Kasumi-1 (cell line): ENCODE results near the gene ZNF512B.
"Not testable (repeated sequence)": the region's sequence is repeated elsewhere in the genome, so short reads cannot be mapped to it uniquely, and the experiment has no call there.

Source experiments
- DNase-seq, 2 experiments: peaks; one replicate each; lab custom pipeline; 2025; lab: John Stamatoyannopoulos, UW

Gene ZNF512B, protein sequence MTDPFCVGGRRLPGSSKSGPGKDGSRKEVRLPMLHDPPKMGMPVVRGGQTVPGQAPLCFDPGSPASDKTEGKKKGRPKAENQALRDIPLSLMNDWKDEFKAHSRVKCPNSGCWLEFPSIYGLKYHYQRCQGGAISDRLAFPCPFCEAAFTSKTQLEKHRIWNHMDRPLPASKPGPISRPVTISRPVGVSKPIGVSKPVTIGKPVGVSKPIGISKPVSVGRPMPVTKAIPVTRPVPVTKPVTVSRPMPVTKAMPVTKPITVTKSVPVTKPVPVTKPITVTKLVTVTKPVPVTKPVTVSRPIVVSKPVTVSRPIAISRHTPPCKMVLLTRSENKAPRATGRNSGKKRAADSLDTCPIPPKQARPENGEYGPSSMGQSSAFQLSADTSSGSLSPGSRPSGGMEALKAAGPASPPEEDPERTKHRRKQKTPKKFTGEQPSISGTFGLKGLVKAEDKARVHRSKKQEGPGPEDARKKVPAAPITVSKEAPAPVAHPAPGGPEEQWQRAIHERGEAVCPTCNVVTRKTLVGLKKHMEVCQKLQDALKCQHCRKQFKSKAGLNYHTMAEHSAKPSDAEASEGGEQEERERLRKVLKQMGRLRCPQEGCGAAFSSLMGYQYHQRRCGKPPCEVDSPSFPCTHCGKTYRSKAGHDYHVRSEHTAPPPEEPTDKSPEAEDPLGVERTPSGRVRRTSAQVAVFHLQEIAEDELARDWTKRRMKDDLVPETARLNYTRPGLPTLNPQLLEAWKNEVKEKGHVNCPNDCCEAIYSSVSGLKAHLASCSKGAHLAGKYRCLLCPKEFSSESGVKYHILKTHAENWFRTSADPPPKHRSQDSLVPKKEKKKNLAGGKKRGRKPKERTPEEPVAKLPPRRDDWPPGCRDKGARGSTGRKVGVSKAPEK

GRCh38 chr20:63969838-63970713, at the start of gene ZNF512B:
Gene ZNF512B (minus strand): TSS chr20:63969930. CDS start chr20:63967950, 1,980 bp downstream.
- DNase-seq = no peak

- no peak for DNase-seq
These were observed 45.9 kb upstream of the ZNF512B start for GRCh38 chr20:64015635-64016034.

DNA sequence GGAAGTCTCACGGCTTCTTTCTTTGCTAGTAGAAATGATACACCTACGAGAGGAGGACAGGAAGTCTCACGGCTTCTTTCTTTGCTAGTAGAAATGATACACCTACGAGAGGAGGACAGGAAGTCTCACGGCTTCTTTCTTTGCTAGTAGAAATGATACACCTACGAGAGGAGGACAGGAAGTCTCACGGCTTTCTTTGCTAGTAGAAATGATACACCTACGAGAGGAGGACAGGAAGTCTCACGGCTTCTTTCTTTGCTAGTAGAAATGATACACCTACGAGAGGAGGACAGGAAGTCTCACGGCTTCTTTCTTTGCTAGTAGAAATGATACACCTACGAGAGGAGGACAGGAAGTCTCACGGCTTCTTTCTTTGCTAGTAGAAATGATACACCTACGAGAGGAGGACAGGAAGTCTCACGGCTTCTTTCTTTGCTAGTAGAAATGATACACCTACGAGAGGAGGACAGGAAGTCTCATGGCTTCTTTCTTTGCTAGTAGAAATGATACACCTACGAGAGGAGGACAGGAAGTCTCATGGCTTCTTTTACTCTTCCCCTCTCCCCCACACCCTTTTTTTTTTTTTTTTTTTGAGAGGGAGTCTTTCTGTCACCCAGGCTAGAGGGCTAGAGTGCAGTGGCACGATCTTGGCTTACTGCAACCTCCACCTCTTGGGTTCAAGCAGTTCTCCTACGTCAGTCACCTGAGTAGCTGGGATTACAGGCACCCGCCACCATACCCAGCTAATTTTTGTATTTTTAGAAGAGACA, 42.8 kb upstream of the ZNF512B start:
- not testable (repeated sequence) for DNase-seq

- no peak for DNase-seq
These were observed 41.6 kb upstream of the ZNF512B start for GRCh38 chr20:64011366-64011779.

- no peak for DNase-seq
These were observed 41.0 kb upstream of the ZNF512B start for GRCh38 chr20:64010711-64011237.

GRCh38 chr20:64009811-64010387, 40.2 kb upstream of the ZNF512B start:
- DNase-seq = peak; percentile 11 to 28

GRCh38 chr20:64006902-64007301, 37.2 kb upstream of the ZNF512B start:
- DNase-seq = no peak

DNA sequence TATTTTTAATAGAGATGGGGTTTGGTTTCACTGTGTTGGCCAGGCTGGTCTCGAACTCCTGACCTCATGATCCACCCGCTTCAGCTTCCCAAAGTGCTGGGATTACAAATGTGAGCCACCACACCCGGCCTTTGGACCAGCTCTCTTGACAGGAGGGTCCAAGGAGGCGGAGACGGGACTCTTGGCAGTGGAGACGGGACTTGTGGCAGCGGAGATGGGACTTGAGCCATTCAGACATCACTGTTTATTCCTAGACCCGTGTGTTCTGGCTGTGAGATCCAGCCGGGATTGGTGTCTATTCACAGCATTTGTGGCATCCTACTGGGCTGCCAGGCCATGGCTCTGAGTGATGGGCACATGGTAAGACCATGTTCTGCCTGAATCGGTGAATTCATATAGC, 36.8 kb upstream of the ZNF512B start:
- no peak for DNase-seq

- no peak for DNase-seq
These were observed 35.7 kb upstream of the ZNF512B start for GRCh38 chr20:64005394-64005793.

- DNase-seq = no peak
These were observed 34.4 kb upstream of the ZNF512B start for GRCh38 chr20:64003960-64004725.

DNA sequence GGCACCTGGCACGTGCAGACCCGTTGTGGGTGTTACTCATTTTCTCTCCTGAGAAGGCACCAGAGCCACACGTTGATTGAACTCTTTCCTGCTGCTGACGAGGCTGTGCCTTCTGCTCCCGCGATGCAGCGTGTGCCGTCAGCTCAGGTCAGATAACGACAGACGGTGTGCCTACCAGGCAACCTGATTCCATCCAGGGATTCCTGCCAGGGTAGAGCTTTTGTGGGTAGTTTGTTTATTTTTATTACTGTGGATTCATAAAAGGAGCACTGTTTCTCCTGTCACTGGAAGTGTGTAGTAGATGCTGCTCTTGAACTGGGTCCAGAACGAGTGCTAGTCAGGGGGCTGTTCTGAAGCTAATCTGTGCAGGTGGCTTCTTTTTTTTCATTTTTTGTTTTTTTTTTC, 31.9 kb upstream of the ZNF512B start:
- DNase-seq = no peak

- no peak for DNase-seq
These were observed 31.2 kb upstream of the ZNF512B start for GRCh38 chr20:64000906-64001305.

DNA sequence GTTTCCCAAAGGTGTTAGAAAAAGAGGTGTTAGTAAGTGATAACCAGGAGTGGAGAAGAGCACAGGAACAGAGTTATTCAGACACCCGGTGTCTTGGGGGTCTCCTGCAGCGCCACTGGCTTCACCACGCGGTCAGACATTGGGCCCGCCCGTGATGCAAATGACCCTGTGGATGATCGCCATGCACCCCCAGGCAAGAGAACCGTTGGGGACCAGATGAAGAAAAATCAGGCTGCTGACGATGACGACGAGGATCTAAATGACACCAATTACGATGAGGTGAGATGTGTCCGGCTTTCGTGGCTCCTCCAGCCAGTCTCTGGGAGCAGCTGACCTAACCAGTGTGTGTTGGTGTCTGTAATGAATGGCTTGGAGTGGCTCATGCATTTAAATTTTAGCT, 13.2 kb upstream of the ZNF512B start:
- DNase-seq = no peak

- peak; percentile 97 to 98 for DNase-seq
These were observed 11.3 kb upstream of the ZNF512B start, which contains the start of gene PRPF6 for GRCh38 chr20:63980806-63981728. Gene PRPF6 (plus strand): TSS chr20:63981132. CDS start chr20:63981246, 114 bp downstream.

- DNase-seq = no peak
These were observed 10.6 kb upstream of the ZNF512B start for GRCh38 chr20:63980317-63980805.

GRCh38 chr20:63979557-63980316, 10.0 kb upstream of the ZNF512B start, which contains the start of gene SAMD10:
Gene SAMD10 (minus strand): TSS chr20:63979642. CDS start chr20:63979467, 175 bp downstream.
- peak; percentile 87 to 92 for DNase-seq

GRCh38 chr20:63979229-63979556, 9.5 kb upstream of the ZNF512B start:
- DNase-seq = no peak
